Left lung (tissue), 14 donors: Measurements from ENCODE around the gene TRIML1. TPM values are rescaled to one million over a fixed set of nuclear protein-coding genes. Genes with fewer than 3 reads are reported as not detected.
A peak's percentile ranks its signal among the peaks of the same experiment; 100 is the strongest.

Source experiments
- ATAC-seq: fragments of 200-7000 bp; cut with Tn5 transposase; one replicate; pipeline ENCODE4 v1.9.1; 2020; ENCODE audit warnings: moderate library complexity
- DNase-seq, 4 donors: peaks; one replicate each; pipeline ENCODE4 v3.0.0-alpha.2; 2013 to 2020
- H3K27ac ChIP-seq, 2 donors: fragments of 200-600 bp; sonication (generic) in 1 of 2; one replicate each; pipeline versions ENCODE4 v1.5.0 to v1.8.0; 2020 to 2021
- H3K27me3 ChIP-seq, 2 donors: fragments of 200-600 bp; sonication (generic) in 1 of 2; one replicate each; pipeline versions ENCODE4 v1.5.0 to v1.8.0; 2020 to 2021
- H3K36me3 ChIP-seq, 2 donors: fragments of 200-600 bp; sonication (generic) in 1 of 2; one replicate each; pipeline versions ENCODE4 v1.5.0 to v1.8.0; 2020 to 2021
- H3K4me1 ChIP-seq, 2 donors: fragments of 200-600 bp; one replicate each; pipeline ENCODE4 v1.8.0; 2021
- H3K4me3 ChIP-seq, 2 donors: fragments of 200-600 bp; sonication (generic) in 1 of 2; one replicate each; pipeline versions ENCODE4 v1.5.0 to v1.8.0; 2020 to 2021; ENCODE audit warnings: mild to moderate bottlenecking in 1 of 2
- H3K9me3 ChIP-seq, 2 donors: fragments of 200-600 bp; sonication (generic) in 1 of 2; one replicate each; pipeline versions ENCODE4 v1.5.0 to v1.8.0; 2020 to 2021
- CTCF ChIP-seq, 2 donors: fragments of 200-600 bp; sonication (generic) in 1 of 2; IDR thresholded peaks; one replicate each; pipeline versions ENCODE4 v1.5.0 to v1.8.0; 2021; ENCODE audit warnings: antibody characterized with exemption in 2 of 2
- intact Hi-C, 2 donors: fragments of 100-400 bp; cut with DNase I; formaldehyde crosslinking; loops; one replicate each; pipeline versions ENCODE4 v1.11.2 to v1.14.2; 2022
- long read RNA-seq, 12 donors: library from polyadenylated mRNA in 2 of 12; unstranded in 2 of 12; transcript quantifications; one replicate each; pipeline ENCODE4 v2.0.0 and lab custom pipeline, GENCODE V29; 2019 to 2026
- polyA plus RNA-seq, 6 donors: library from polyadenylated mRNA; unstranded; fragments of 120-200 nt; gene quantifications; one replicate each; pipeline ENCODE4 v1.2.1, GENCODE V29; 2013; ENCODE audit not compliant: insufficient read length in 6 of 6
- total RNA-seq, 2 donors: library from RNA; stranded (reverse); fragmentation: NEBNext Ultra II Directional; extraction: Animal tissue kit (Norgen Biotek cat#: 25700); gene quantifications; one replicate each; pipeline ENCODE4 v1.2.1, GENCODE V29; 2021
- donor health status: DM: no; HTN: yes; CAD: no.
- donor health status: DM: no; HTN: no; CAD: no.

Gene TRIML1
- not detected for total RNA-seq
- not detected for polyA plus RNA-seq
- long read RNA-seq, donor 1, result 0 reads
- long read RNA-seq, donor 2, result 0 reads
- long read RNA-seq, donor 3, result 0 reads
- long read RNA-seq, donor 4, result 0 reads
- long read RNA-seq, donor 5, result 0 reads
- long read RNA-seq, donor 6, result 0 reads
- long read RNA-seq, donor 7, result 0 reads
- long read RNA-seq, donor 8, result 0 reads
- long read RNA-seq, donor 9, result 0 reads
- long read RNA-seq, donor 10, result 0 reads
- long read RNA-seq, donor 11, result 0 reads
- long read RNA-seq, donor 12, result 0 reads

DNA sequence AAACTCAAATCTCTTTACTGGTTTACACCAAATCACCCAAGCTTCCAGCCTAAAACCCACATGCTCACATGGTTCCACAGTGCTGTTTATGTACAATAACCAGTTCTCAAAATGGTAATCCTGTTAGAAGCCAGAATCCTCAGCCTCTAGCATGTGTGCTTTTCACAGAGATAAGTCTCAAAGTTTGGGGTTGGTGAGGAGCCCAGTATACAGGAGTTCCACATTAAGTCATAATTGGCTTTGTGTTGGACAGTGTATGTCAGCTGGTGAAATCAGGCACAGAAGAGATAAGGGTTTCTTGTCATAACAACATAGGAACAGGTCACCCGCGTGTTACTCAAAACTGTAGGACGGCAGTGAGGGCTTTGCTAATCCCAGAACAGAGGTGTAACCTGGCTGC is at the start of gene TRIML1:
TRIML1 (plus strand) TSS at position 301 of the 400 bp plus-strand sequence. CDS start 118 bp downstream, outside the sequence.
- no peaks in the 10 kb centered on the region for H3K27me3 ChIP-seq
- no peak for ATAC-seq

GRCh38 chr4:188092824-188093223 is 46.4 kb upstream of the TRIML1 start:
- H3K4me3 ChIP-seq, result no peak overlapping the region
- no peaks in the 10 kb centered on the region for H3K27me3 ChIP-seq
- H3K36me3 ChIP-seq, result no peaks in the 10 kb centered on the region
- H3K9me3 ChIP-seq, result peaks cover 0 to 10% of the 10 kb centered on the region in 2 donors
- intact Hi-C loops, result no loop called here
- DNase-seq, result no peak
- no peaks in the 10 kb centered on the region for H3K4me1 ChIP-seq
- no peak overlapping the region for H3K27ac ChIP-seq
- ATAC-seq, result no peak
- TF ChIP-seq CTCF (IDR thresholded peaks at IDR 0.05), result no peak

More for the DNA sequence above, at the start of gene TRIML1:
- Histone ChIP-seq H3K27ac (peak within 1 kb of the TSS in 1 of 2 donors; percentile 37), H3K9me3 (peaks cover 0 to 20% of the 10 kb centered on the region in 2 donors), H3K36me3 (no peaks in the 10 kb centered on the region), H3K4me3 (no peak within 1 kb of the TSS), H3K4me1 (no peaks in the 10 kb centered on the region)
- intact Hi-C loops, result no loop called here
- no peak for DNase-seq
- TF ChIP-seq CTCF (IDR thresholded peaks at IDR 0.05), result no peak

GRCh38 chr4:188106454-188106853 is 32.8 kb upstream of the TRIML1 start:
- no peak for TF ChIP-seq CTCF (IDR thresholded peaks at IDR 0.05)
- peak in 1 of 4 donors; percentile 80 for DNase-seq

GRCh38 chr4:188107931-188108843 is 31.1 kb upstream of the TRIML1 start:
- no peaks in the 10 kb centered on the region for H3K36me3 ChIP-seq
- ATAC-seq (no peak), DNase-seq (no peak)
- no peaks in the 10 kb centered on the region for H3K4me1 ChIP-seq
- H3K9me3 ChIP-seq, result peaks cover 0 to 21% of the 10 kb centered on the region in 2 donors
- intact Hi-C loops, result no loop called here
- H3K27ac ChIP-seq, result no peak overlapping the region
- no peaks in the 10 kb centered on the region for H3K27me3 ChIP-seq
- no peak overlapping the region for H3K4me3 ChIP-seq
- TF ChIP-seq CTCF (IDR thresholded peaks at IDR 0.05), result no peak

More at GRCh38 chr4:188106454-188106853, 32.8 kb upstream of the TRIML1 start:
- Histone ChIP-seq H3K9me3 (peaks cover 0 to 22% of the 10 kb centered on the region in 2 donors), H3K4me3 (no peak overlapping the region), H3K36me3 (no peaks in the 10 kb centered on the region), H3K27ac (no peak overlapping the region), H3K27me3 (no peaks in the 10 kb centered on the region), H3K4me1 (no peaks in the 10 kb centered on the region)
- ATAC-seq, result no peak
- intact Hi-C loops, result no loop called here
